ENCODE measurements around the gene IL15RA.
A peak's percentile ranks its signal among the peaks of the same experiment; 100 is the strongest.

The IL15RA gene

GRCh38 chr10:5959142-5959541 is 18.2 kb downstream of the IL15RA start:
- no peak overlapping the region for H3K9ac ChIP-seq (ENCODE audit: low read length)
- no peak overlapping the region for H2AFZ ChIP-seq (ENCODE audit: insufficient read depth, low read length, poor library complexity)
- H4K91ac ChIP-seq (ENCODE audit: low read depth, low read length) = no peak overlapping the region
- H3K14ac ChIP-seq (ENCODE audit: low read length) = no peak overlapping the region
- H4K12ac ChIP-seq (ENCODE audit: low read depth, low read length) = no peak overlapping the region
- DNase-seq = peak in 1 of 2 donors; percentile 29
- no peak overlapping the region for H3K4ac ChIP-seq (ENCODE audit: low read depth, low read length)
- no peaks in the 10 kb centered on the region for H3K27me3 ChIP-seq (ENCODE audit: insufficient read depth, low read length)
- no peak overlapping the region for H2AK5ac ChIP-seq (ENCODE audit: low read length)
- no CpG with 5 or more reads among the region's 5 CpGs for WGBS (ENCODE audit: extremely low coverage, insufficient coverage, insufficient read length)
- no peak overlapping the region for H3K27ac ChIP-seq (ENCODE audit: low read depth, low read length)
- H3K18ac ChIP-seq (ENCODE audit: low read length) = no peak overlapping the region
- no peak overlapping the region for H3K4me3 ChIP-seq (ENCODE audit: low read depth, low read length)
- no peaks in the 10 kb centered on the region for H3K9me3 ChIP-seq (ENCODE audit: insufficient read depth, low read depth, low read length)
- no peak overlapping the region for H3K23ac ChIP-seq (ENCODE audit: low read length)
- no peak overlapping the region for H4K8ac ChIP-seq (ENCODE audit: low read depth, low read length)
- no peak overlapping the region for H2BK5ac ChIP-seq (ENCODE audit: low read depth, low read length, poor library complexity)
- H3K4me1 ChIP-seq (ENCODE audit: control insufficient read depth in 1 of 2, insufficient read depth in 2 of 2, low read length in 2 of 2) = no peaks in the 10 kb centered on the region
- no peaks in the 10 kb centered on the region for H3K79me2 ChIP-seq (ENCODE audit: control insufficient read depth, insufficient read depth, low read length, poor library complexity)
- no peaks in the 10 kb centered on the region for H3K79me1 ChIP-seq (ENCODE audit: low read length)
- no peaks in the 10 kb centered on the region for H3K36me3 ChIP-seq (ENCODE audit: control insufficient read depth in 1 of 2, insufficient read depth in 2 of 2, low read length in 2 of 2)
- H3K4me2 ChIP-seq (ENCODE audit: low read length) = no peak overlapping the region
- H2BK12ac ChIP-seq (ENCODE audit: low read length) = no peak overlapping the region
- no peak overlapping the region for H2BK120ac ChIP-seq (ENCODE audit: insufficient read depth, low read length, poor library complexity)

- no peak overlapping the region for H3K18ac ChIP-seq (ENCODE audit: low read length)
- no peak overlapping the region for H3K14ac ChIP-seq (ENCODE audit: low read length)
- no peak overlapping the region for H3K27ac ChIP-seq (ENCODE audit: low read depth, low read length)
- no peak overlapping the region for H3K4me2 ChIP-seq (ENCODE audit: low read length)
- H4K8ac ChIP-seq (ENCODE audit: low read depth, low read length) = no peak overlapping the region
- no peaks in the 10 kb centered on the region for H3K79me1 ChIP-seq (ENCODE audit: low read length)
- no peaks in the 10 kb centered on the region for H3K27me3 ChIP-seq (ENCODE audit: insufficient read depth, low read length)
- no peaks in the 10 kb centered on the region for H3K36me3 ChIP-seq (ENCODE audit: control insufficient read depth in 1 of 2, insufficient read depth in 2 of 2, low read length in 2 of 2)
- H4K91ac ChIP-seq (ENCODE audit: low read depth, low read length) = no peak overlapping the region
- no peak overlapping the region for H2BK5ac ChIP-seq (ENCODE audit: low read depth, low read length, poor library complexity)
- H2AFZ ChIP-seq (ENCODE audit: insufficient read depth, low read length, poor library complexity) = no peak overlapping the region
- H3K4me1 ChIP-seq (ENCODE audit: control insufficient read depth in 1 of 2, insufficient read depth in 2 of 2, low read length in 2 of 2) = no peaks in the 10 kb centered on the region
- no peak overlapping the region for H3K9ac ChIP-seq (ENCODE audit: low read length)
- no CpG with 5 or more reads among the region's 6 CpGs for WGBS (ENCODE audit: extremely low coverage, insufficient coverage, insufficient read length)
- H3K79me2 ChIP-seq (ENCODE audit: control insufficient read depth, insufficient read depth, low read length, poor library complexity) = no peaks in the 10 kb centered on the region
- no peak overlapping the region for H4K12ac ChIP-seq (ENCODE audit: low read depth, low read length)
- H2BK120ac ChIP-seq (ENCODE audit: insufficient read depth, low read length, poor library complexity) = no peak overlapping the region
- H3K9me3 ChIP-seq (ENCODE audit: insufficient read depth, low read depth, low read length) = no peaks in the 10 kb centered on the region
- H2BK12ac ChIP-seq (ENCODE audit: low read length) = no peak overlapping the region
- peak in 1 of 2 donors; percentile 54 for DNase-seq
- H2AK5ac ChIP-seq (ENCODE audit: low read length) = no peak overlapping the region
- H3K4ac ChIP-seq (ENCODE audit: low read depth, low read length) = no peak overlapping the region
- no peak overlapping the region for H3K23ac ChIP-seq (ENCODE audit: low read length)
- no peak overlapping the region for H3K4me3 ChIP-seq (ENCODE audit: low read depth, low read length)
Observed at GRCh38 chr10:5958675-5959074, 18.7 kb downstream of the IL15RA start.

- no peak overlapping the region for H3K18ac ChIP-seq (ENCODE audit: low read length)
- no peak overlapping the region for H3K4me3 ChIP-seq (ENCODE audit: low read depth, low read length)
- no peaks in the 10 kb centered on the region for H3K79me2 ChIP-seq (ENCODE audit: control insufficient read depth, insufficient read depth, low read length, poor library complexity)
- H2BK12ac ChIP-seq (ENCODE audit: low read length) = no peak overlapping the region
- no peak overlapping the region for H4K12ac ChIP-seq (ENCODE audit: low read depth, low read length)
- H3K36me3 ChIP-seq (ENCODE audit: control insufficient read depth in 1 of 2, insufficient read depth in 2 of 2, low read length in 2 of 2) = no peaks in the 10 kb centered on the region
- no peak overlapping the region for H2BK120ac ChIP-seq (ENCODE audit: insufficient read depth, low read length, poor library complexity)
- no peak overlapping the region for H3K4ac ChIP-seq (ENCODE audit: low read depth, low read length)
- no peak overlapping the region for H3K27ac ChIP-seq (ENCODE audit: low read depth, low read length)
- no peak overlapping the region for H4K91ac ChIP-seq (ENCODE audit: low read depth, low read length)
- no CpG with 5 or more reads among the region's 2 CpGs for WGBS (ENCODE audit: extremely low coverage, insufficient coverage, insufficient read length)
- no peak overlapping the region for H4K8ac ChIP-seq (ENCODE audit: low read depth, low read length)
- no peak overlapping the region for H3K23ac ChIP-seq (ENCODE audit: low read length)
- H3K9me3 ChIP-seq (ENCODE audit: insufficient read depth, low read depth, low read length) = no peaks in the 10 kb centered on the region
- DNase-seq = no peak
- no peaks in the 10 kb centered on the region for H3K27me3 ChIP-seq (ENCODE audit: insufficient read depth, low read length)
- H3K4me2 ChIP-seq (ENCODE audit: low read length) = no peak overlapping the region
- H2AK5ac ChIP-seq (ENCODE audit: low read length) = no peak overlapping the region
- no peaks in the 10 kb centered on the region for H3K4me1 ChIP-seq (ENCODE audit: control insufficient read depth in 1 of 2, insufficient read depth in 2 of 2, low read length in 2 of 2)
- H3K79me1 ChIP-seq (ENCODE audit: low read length) = no peaks in the 10 kb centered on the region
- H3K14ac ChIP-seq (ENCODE audit: low read length) = no peak overlapping the region
- no peak overlapping the region for H2AFZ ChIP-seq (ENCODE audit: insufficient read depth, low read length, poor library complexity)
- no peak overlapping the region for H2BK5ac ChIP-seq (ENCODE audit: low read depth, low read length, poor library complexity)
- no peak overlapping the region for H3K9ac ChIP-seq (ENCODE audit: low read length)
Observed at GRCh38 chr10:5958077-5958476, 19.3 kb downstream of the IL15RA start.

GRCh38 chr10:5956146-5956936 is 21.0 kb downstream of the IL15RA start:
- Histone ChIP-seq H2BK120ac (ENCODE audit: insufficient read depth, low read length, poor library complexity) (no peak overlapping the region), H3K14ac (ENCODE audit: low read length) (no peak overlapping the region)

More at GRCh38 chr10:5956146-5956936, 21.0 kb downstream of the IL15RA start:
- H4K91ac ChIP-seq (ENCODE audit: low read depth, low read length) = no peak overlapping the region
- no peak overlapping the region for H3K23ac ChIP-seq (ENCODE audit: low read length)
- no peak overlapping the region for H2AK5ac ChIP-seq (ENCODE audit: low read length)
- H2BK5ac ChIP-seq (ENCODE audit: low read depth, low read length, poor library complexity) = no peak overlapping the region
- H3K4ac ChIP-seq (ENCODE audit: low read depth, low read length) = no peak overlapping the region
- H3K27ac ChIP-seq (ENCODE audit: low read depth, low read length) = no peak overlapping the region
- H3K9ac ChIP-seq (ENCODE audit: low read length) = no peak overlapping the region
- H4K12ac ChIP-seq (ENCODE audit: low read depth, low read length) = no peak overlapping the region
- H3K36me3 ChIP-seq (ENCODE audit: control insufficient read depth in 1 of 2, insufficient read depth in 2 of 2, low read length in 2 of 2) = no peaks in the 10 kb centered on the region
- no peak overlapping the region for H3K4me3 ChIP-seq (ENCODE audit: low read depth, low read length)
- no peaks in the 10 kb centered on the region for H3K79me1 ChIP-seq (ENCODE audit: low read length)
- no peak for DNase-seq
- no peak overlapping the region for H2BK12ac ChIP-seq (ENCODE audit: low read length)
- no peak overlapping the region for H2AFZ ChIP-seq (ENCODE audit: insufficient read depth, low read length, poor library complexity)
- H3K27me3 ChIP-seq (ENCODE audit: insufficient read depth, low read length) = no peaks in the 10 kb centered on the region
- H3K18ac ChIP-seq (ENCODE audit: low read length) = no peak overlapping the region
- H3K79me2 ChIP-seq (ENCODE audit: control insufficient read depth, insufficient read depth, low read length, poor library complexity) = no peaks in the 10 kb centered on the region
- no peak overlapping the region for H3K4me2 ChIP-seq (ENCODE audit: low read length)
- no peaks in the 10 kb centered on the region for H3K9me3 ChIP-seq (ENCODE audit: insufficient read depth, low read depth, low read length)
- no peaks in the 10 kb centered on the region for H3K4me1 ChIP-seq (ENCODE audit: control insufficient read depth in 1 of 2, insufficient read depth in 2 of 2, low read length in 2 of 2)
- H4K8ac ChIP-seq (ENCODE audit: low read depth, low read length) = no peak overlapping the region
- WGBS (ENCODE audit: extremely low coverage, insufficient coverage, insufficient read length) = no CpG with 5 or more reads among the region's 17 CpGs

Measured in trophoblast cell (in vitro differentiated cells and primary cell).